Natural killer cell (primary cell): ENCODE results near the gene CAMTA1. TPM values are rescaled to one million over a fixed set of nuclear protein-coding genes. Genes with fewer than 3 reads are reported as not detected.

Source experiments
- ATAC-seq, 3 donors: fragments of 150-1000 bp in 2 of 3; fragments of 200-7000 bp in 1 of 3; cut with Tn5 transposase; 1 replicate in 1 of 3; 2 replicates in 2 of 3; pipeline ENCODE4 v1.10.0; 2021; ENCODE audit warnings: mild to moderate bottlenecking in 2 of 3, moderate library complexity in 2 of 3
- DNase-seq, 2 donors: peaks; one replicate each; pipeline versions ENCODE4 v3.0.0 to v3.0.0-alpha.2; 2013 to 2021; ENCODE audit warnings: mixed read lengths in 1 of 2
- H3K27ac ChIP-seq: one replicate; pipeline ENCODE4 v1.5.1; 2013; ENCODE audit warnings: mild to moderate bottlenecking, low read length
- H3K27me3 ChIP-seq: one replicate; pipeline ENCODE4 v1.6.1; 2013; ENCODE audit warnings: low read length; ENCODE audit not compliant: control insufficient read depth, insufficient read depth
- H3K36me3 ChIP-seq: one replicate; pipeline ENCODE4 v1.6.1; 2013; ENCODE audit warnings: low read length; ENCODE audit not compliant: control insufficient read depth, insufficient read depth
- H3K4me1 ChIP-seq: one replicate; pipeline ENCODE4 v1.6.1; 2013; ENCODE audit warnings: low read length; ENCODE audit not compliant: control insufficient read depth, insufficient read depth
- H3K4me3 ChIP-seq: one replicate; pipeline ENCODE4 v1.5.1; 2013; ENCODE audit warnings: low read length
- H3K9me3 ChIP-seq: one replicate; pipeline ENCODE4 v1.6.1; 2013; ENCODE audit warnings: low read length; ENCODE audit not compliant: control insufficient read depth, insufficient read depth
- H3K27ac Mint-ChIP-seq, 2 donors: one replicate each; pipeline ENCODE4 v1.8.0; 2022; ENCODE audit warnings: mild to moderate bottlenecking in 2 of 2, mixed read lengths in 2 of 2, moderate library complexity in 1 of 2
- H3K27me3 Mint-ChIP-seq, 2 donors: one replicate each; pipeline ENCODE4 v1.8.0; 2022; ENCODE audit warnings: low read depth in 2 of 2, mixed read lengths in 2 of 2
- H3K36me3 Mint-ChIP-seq: one replicate; pipeline ENCODE4 v1.8.0; 2022; ENCODE audit warnings: mixed read lengths
- H3K4me1 Mint-ChIP-seq, 2 donors: one replicate each; pipeline ENCODE4 v1.8.0; 2022; ENCODE audit warnings: mixed read lengths in 2 of 2
- H3K4me3 Mint-ChIP-seq: one replicate; pipeline ENCODE4 v1.8.0; 2022; ENCODE audit warnings: mild to moderate bottlenecking, moderate library complexity, mixed read lengths
- H3K9me3 Mint-ChIP-seq, 2 donors: one replicate each; pipeline ENCODE4 v1.8.0; 2022; ENCODE audit warnings: mixed read lengths in 2 of 2
- WGBS: methylation state at CpG from one replicate; pipeline ENCODE4 v1.1.7; 2013; ENCODE audit warnings: missing lambda C conversion rate; ENCODE audit not compliant: insufficient coverage; 5-methylcytosine and 5-hydroxymethylcytosine counted together
- intact Hi-C: fragments of 100-400 bp; cut with micrococcal nuclease; formaldehyde crosslinking; loops from one replicate; pipeline ENCODE4 v1.14.2; 2022
- total RNA-seq, 4 donors: library from RNA; stranded (reverse); fragments of 120-200 nt in 1 of 4; gene quantifications; one replicate each; pipeline versions ENCODE4 v1.2.3 to v1.2.4, GENCODE V29; 2013 to 2022
- TF ChIP-seq, protein P1 (sequence below): fragments of 200-600 bp; IDR thresholded peaks from one replicate; pipeline ENCODE4 v1.8.0; 2022; ENCODE audit warnings: antibody characterized with exemption

Gene CAMTA1
- total RNA-seq, 3 donors from 2014 or later (not counting 1 experiment from before 2014, with no cell fraction given), result 40.6 to 53.3 (median 44.9) TPM

DNA sequence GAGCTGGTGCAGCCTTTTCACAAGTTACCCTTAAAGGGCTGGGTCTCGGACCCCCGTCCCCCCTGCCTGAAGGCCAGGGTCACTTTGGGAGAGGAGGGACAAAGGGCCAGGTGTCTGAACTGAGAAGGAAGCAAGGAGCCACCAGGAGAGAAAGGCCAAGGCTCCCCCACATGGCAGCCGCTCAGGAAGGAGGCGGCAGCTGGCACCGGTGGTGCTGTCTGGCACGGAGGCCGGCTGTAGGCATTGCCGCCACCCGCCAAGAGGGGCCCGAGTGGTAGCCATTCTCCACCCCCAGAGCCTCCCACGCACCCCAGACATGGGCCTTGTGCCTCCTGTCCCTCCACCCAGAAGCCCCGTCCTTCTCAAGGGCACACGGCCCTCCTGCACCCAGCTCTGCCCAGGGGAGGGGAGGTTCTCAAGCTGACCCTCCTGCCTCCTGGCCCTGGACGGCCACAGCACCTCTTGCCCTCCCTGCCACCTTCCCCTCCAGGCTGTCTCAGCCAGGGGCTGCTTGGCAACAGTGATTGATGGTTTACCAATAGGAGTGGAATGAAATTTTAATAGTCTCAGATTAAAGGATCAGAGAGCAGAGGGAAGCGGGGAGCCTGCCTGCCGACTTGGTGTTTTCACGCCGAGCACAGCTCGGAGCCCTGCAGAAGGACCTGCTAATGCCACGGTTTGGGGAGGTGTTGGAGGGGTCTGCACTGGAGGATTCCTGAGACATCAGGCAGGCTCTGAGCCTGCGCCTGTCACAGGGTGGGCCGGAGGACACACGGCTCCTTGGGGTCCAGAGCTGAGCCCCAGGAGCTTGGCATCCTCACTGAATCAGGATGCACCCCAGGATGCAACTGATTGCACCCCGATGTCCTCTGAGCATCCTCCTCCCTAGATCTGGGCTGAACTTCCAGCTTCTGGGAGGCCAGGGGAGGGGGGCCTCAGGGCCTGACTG, 773.9 kb downstream of the CAMTA1 start:
- Histone ChIP-seq H3K9me3 (no peaks in the 10 kb centered on the region), H3K4me3 (no peak overlapping the region), H3K4me1 (peaks cover 3% of the 10 kb centered on the region), H3K27ac (no peak overlapping the region), H3K36me3 (no peaks in the 10 kb centered on the region), H3K27me3 (no peaks in the 10 kb centered on the region)
- DNase-seq (no peak), ATAC-seq (no peak)
- Mint-ChIP-seq H3K4me1 (peaks cover 15 to 17% of the 10 kb centered on the region in 2 donors), H3K27me3 (peaks cover 0 to 3% of the 10 kb centered on the region in 2 donors), H3K36me3 (no peaks in the 10 kb centered on the region), H3K9me3 (no peaks in the 10 kb centered on the region), H3K4me3 (no peak overlapping the region), H3K27ac (no peak overlapping the region)
- TF ChIP-seq, protein P1, sequence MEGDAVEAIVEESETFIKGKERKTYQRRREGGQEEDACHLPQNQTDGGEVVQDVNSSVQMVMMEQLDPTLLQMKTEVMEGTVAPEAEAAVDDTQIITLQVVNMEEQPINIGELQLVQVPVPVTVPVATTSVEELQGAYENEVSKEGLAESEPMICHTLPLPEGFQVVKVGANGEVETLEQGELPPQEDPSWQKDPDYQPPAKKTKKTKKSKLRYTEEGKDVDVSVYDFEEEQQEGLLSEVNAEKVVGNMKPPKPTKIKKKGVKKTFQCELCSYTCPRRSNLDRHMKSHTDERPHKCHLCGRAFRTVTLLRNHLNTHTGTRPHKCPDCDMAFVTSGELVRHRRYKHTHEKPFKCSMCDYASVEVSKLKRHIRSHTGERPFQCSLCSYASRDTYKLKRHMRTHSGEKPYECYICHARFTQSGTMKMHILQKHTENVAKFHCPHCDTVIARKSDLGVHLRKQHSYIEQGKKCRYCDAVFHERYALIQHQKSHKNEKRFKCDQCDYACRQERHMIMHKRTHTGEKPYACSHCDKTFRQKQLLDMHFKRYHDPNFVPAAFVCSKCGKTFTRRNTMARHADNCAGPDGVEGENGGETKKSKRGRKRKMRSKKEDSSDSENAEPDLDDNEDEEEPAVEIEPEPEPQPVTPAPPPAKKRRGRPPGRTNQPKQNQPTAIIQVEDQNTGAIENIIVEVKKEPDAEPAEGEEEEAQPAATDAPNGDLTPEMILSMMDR, result no peak
- intact Hi-C loops, result no loop called here
- 89% methylated on average over 24 of the region's 24 CpGs for whole genome bisulfite sequencing

DNA sequence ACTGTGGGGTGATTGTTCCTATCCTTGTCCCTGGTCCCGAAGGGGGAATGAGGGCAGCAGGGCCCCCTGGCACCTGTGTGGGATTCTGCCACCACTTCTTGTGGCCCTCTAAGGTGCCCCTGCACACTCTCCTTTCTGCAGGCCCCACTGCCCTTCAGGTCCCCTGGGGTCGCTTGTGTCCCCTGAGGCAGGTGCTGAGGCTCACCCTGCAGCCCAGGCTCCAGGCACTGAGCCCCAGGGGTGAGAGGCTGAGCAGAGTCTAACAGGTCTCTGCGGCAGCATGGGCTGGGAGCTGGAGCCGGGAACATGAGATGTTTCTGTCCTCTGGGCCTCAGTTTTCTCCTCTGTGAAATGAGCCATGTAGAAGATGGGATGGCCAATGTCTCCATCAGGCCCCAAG, 774.9 kb downstream of the CAMTA1 start:
- intact Hi-C loops, result no loop called here
- Mint-ChIP-seq H3K36me3 (no peaks in the 10 kb centered on the region), H3K4me1 (peaks cover 6 to 8% of the 10 kb centered on the region in 2 donors), H3K4me3 (no peak overlapping the region), H3K9me3 (no peaks in the 10 kb centered on the region), H3K27me3 (peaks cover 0 to 3% of the 10 kb centered on the region in 2 donors), H3K27ac (no peak overlapping the region)
- WGBS, result 81% methylated on average over 4 of the region's 4 CpGs
- Histone ChIP-seq H3K27ac (no peak overlapping the region), H3K36me3 (no peaks in the 10 kb centered on the region), H3K4me3 (no peak overlapping the region), H3K4me1 (peaks cover 3% of the 10 kb centered on the region), H3K27me3 (no peaks in the 10 kb centered on the region), H3K9me3 (no peaks in the 10 kb centered on the region)
- ATAC-seq (no peak), DNase-seq (no peak)
- TF ChIP-seq, protein P1, result no peak

DNA sequence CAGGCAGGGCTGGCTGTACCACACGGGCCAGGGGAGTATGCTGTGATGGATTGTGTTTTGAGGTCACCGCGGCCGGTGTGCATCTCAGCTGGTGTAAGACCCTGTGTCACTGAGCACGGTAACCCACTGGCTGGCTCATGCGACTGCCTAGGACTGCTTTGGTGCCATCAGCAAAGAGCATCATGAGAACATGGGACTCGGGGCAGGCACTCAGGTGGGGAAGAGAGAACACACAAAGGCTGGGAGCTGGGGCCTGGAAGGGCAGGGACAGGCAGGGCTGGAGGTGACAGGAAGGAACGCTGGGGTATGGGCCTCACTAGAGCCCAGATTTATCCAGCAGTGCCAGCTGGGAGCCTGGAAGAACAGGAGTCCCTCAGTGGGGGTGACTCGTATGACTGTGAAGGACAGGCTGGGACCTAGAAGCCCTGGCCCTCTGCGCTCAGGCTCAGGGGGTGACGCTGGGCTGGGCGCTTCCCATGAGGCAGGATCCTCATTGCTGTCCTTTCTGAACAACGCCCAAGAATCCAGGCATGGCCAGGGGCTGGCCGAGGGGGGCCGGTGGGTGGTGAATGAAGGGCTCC, 775.4 kb downstream of the CAMTA1 start:
- Mint-ChIP-seq H3K27me3 (peaks cover 0 to 3% of the 10 kb centered on the region in 2 donors), H3K9me3 (no peaks in the 10 kb centered on the region), H3K27ac (no peak overlapping the region), H3K4me3 (no peak overlapping the region), H3K4me1 (peaks cover 2% of the 10 kb centered on the region in 2 donors), H3K36me3 (no peaks in the 10 kb centered on the region)
- Histone ChIP-seq H3K27me3 (no peaks in the 10 kb centered on the region), H3K36me3 (no peaks in the 10 kb centered on the region), H3K9me3 (no peaks in the 10 kb centered on the region), H3K4me3 (no peak overlapping the region), H3K27ac (no peak overlapping the region), H3K4me1 (peaks cover 3% of the 10 kb centered on the region)
- ATAC-seq, result no peak
- DNase-seq, result no peak
- TF ChIP-seq, protein P1, result no peak
- 89% methylated on average over 15 of the region's 15 CpGs for WGBS
- intact Hi-C loops, result no loop called here
